Central memory CD8-positive, alpha-beta T cell (primary cell): ENCODE measurements around the gene STX17.
A peak's percentile ranks its signal among the peaks of the same experiment; 100 is the strongest.

Source experiments
- ATAC-seq: fragments of 150-1000 bp; cut with Tn5 transposase; replicated peaks from 2 replicates; pipeline ENCODE4 v1.10.0; 2022; ENCODE audit warnings: mild to moderate bottlenecking, moderate FRiP score, moderate number of reproducible peaks; ENCODE audit not compliant: poor library complexity, severe bottlenecking; ENCODE audit errors: extremely low read depth
- DNase-seq, 2 donors: peaks; one replicate each; pipeline ENCODE4 v3.0.0; 2021; ENCODE audit warnings: low spot score in 2 of 2
- H3K27ac Mint-ChIP-seq: one replicate; pipeline ENCODE4 v1.8.0; 2022; ENCODE audit warnings: low read depth, mild to moderate bottlenecking, moderate library complexity, mixed read lengths
- H3K27me3 Mint-ChIP-seq: one replicate; pipeline ENCODE4 v1.8.0; 2022; ENCODE audit warnings: mixed read lengths
- H3K36me3 Mint-ChIP-seq: one replicate; pipeline ENCODE4 v1.8.0; 2022; ENCODE audit warnings: mild to moderate bottlenecking, moderate library complexity, mixed read lengths; ENCODE audit not compliant: insufficient read depth
- H3K4me1 Mint-ChIP-seq: one replicate; pipeline ENCODE4 v1.8.0; 2022; ENCODE audit warnings: mixed read lengths
- H3K4me3 Mint-ChIP-seq: one replicate; pipeline ENCODE4 v1.8.0; 2022; ENCODE audit warnings: mild to moderate bottlenecking, moderate library complexity, mixed read lengths
- H3K9me3 Mint-ChIP-seq: one replicate; pipeline ENCODE4 v1.8.0; 2022; ENCODE audit warnings: mixed read lengths

Gene STX17

DNA sequence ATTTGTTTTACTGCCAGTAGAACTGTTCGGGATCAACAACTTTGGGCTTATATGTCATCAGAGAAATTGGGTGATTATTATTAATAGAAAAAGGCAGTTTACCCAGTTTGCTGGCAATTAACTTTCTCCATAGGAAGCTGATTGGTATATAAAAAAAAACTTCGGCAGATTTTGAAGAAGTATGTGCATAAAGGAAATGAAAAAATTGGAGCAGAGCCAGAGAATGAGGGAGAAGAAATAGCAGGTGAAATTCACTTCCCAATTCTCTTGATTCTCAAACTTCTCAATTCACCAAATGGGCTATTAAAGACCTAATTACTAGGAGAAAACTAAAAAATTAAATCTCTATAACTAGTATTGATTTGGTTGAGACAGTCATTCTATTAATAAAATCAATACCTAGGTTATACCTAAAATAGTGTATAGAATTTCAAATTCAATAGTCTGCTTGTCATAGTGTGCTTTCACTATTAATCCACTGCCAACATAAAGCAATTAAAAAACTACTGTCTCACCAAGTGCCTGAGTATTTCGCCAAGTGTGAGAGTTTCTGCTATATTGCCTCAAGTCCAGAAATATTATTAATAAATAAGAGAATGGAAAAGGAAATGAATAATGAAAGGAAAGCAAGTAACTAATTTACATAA lies 47.5 kb downstream of the STX17 start:
- Mint-ChIP-seq H3K36me3 (peaks cover 20% of the 10 kb centered on the region), H3K4me1 (peaks cover 9% of the 10 kb centered on the region), H3K27me3 (no peaks in the 10 kb centered on the region), H3K9me3 (no peaks in the 10 kb centered on the region), H3K4me3 (no peak overlapping the region), H3K27ac (peak overlapping the region; percentile 49)
- DNase-seq (no peak), ATAC-seq (no peak)

DNA sequence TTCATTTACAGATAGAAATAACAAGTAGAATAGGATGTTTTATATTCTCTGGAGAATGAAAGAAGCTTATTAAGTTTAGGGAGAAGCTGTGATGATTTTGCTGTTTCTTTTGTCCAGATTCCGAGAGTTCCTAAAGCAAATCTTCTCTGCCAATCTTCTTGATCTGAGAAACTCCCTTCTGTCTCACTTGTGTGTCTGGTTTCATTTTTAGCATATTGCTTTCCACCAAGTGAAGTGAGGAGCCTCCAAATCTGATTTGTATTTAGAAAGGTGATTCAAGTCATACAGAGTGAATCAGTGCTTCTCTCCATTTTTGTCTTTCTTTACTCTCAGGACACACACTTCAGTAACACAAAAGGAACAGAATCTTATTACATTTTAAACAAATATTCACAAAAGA lies 48.4 kb downstream of the STX17 start:
- H3K4me3 Mint-ChIP-seq = no peak overlapping the region
- H3K9me3 Mint-ChIP-seq = no peaks in the 10 kb centered on the region
- H3K36me3 Mint-ChIP-seq = peaks cover 22% of the 10 kb centered on the region
- ATAC-seq (no peak), DNase-seq (no peak)
- peak overlapping the region; percentile 49 for H3K27ac Mint-ChIP-seq
- H3K4me1 Mint-ChIP-seq = peaks cover 9% of the 10 kb centered on the region
- no peaks in the 10 kb centered on the region for H3K27me3 Mint-ChIP-seq

GRCh38 chr9:99955606-99956005 lies 49.2 kb downstream of the STX17 start:
- H3K36me3 Mint-ChIP-seq = peaks cover 19% of the 10 kb centered on the region
- no peaks in the 10 kb centered on the region for H3K9me3 Mint-ChIP-seq
- peaks cover 9% of the 10 kb centered on the region for H3K4me1 Mint-ChIP-seq
- H3K27me3 Mint-ChIP-seq = no peaks in the 10 kb centered on the region
- peak overlapping the region; percentile 49 for H3K27ac Mint-ChIP-seq
- DNase-seq (no peak), ATAC-seq (no peak)
- no peak overlapping the region for H3K4me3 Mint-ChIP-seq

DNA sequence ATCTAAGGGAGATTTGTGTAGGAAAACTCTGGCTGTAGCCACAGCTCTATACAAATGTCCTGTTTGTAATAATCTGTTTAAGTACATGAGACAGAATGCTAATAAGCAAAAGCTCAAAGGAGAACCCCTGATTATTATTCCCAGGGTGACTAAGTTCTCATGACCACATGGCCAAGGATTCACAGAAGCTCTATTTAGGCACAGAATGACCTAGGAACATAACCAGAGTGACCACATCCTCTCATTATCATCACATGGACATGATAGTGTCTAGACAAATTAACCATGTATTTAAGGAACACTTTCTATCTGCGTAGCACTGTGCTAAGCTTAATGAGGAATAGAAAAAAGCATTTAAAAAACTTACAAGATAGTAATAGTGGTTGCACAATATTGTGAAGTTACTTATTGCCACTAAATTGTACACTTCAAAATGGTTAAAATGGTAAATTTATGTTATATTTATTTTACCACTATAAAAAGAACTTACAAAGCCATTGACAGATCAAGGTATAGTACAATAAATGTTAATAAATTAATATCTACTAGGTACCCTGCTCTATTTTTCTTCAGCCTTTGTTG lies 56.3 kb downstream of the STX17 start:
- ATAC-seq = no peak

GRCh38 chr9:99964336-99964735 lies 57.9 kb downstream of the STX17 start:
- Mint-ChIP-seq H3K27ac (no peak overlapping the region), H3K36me3 (peaks cover 24% of the 10 kb centered on the region), H3K9me3 (no peaks in the 10 kb centered on the region), H3K4me3 (no peak overlapping the region), H3K4me1 (no peaks in the 10 kb centered on the region), H3K27me3 (no peaks in the 10 kb centered on the region)
- no peak for ATAC-seq
- DNase-seq = no peak

More for the DNA sequence above, 56.3 kb downstream of the STX17 start:
- no peaks in the 10 kb centered on the region for H3K27me3 Mint-ChIP-seq
- H3K4me3 Mint-ChIP-seq = no peak overlapping the region
- DNase-seq = no peak
- no peaks in the 10 kb centered on the region for H3K9me3 Mint-ChIP-seq
- H3K36me3 Mint-ChIP-seq = peaks cover 17% of the 10 kb centered on the region
- peaks cover 5% of the 10 kb centered on the region for H3K4me1 Mint-ChIP-seq
- no peak overlapping the region for H3K27ac Mint-ChIP-seq

GRCh38 chr9:99966001-99966400 lies 59.5 kb downstream of the STX17 start:
- Mint-ChIP-seq H3K4me1 (no peaks in the 10 kb centered on the region), H3K9me3 (no peaks in the 10 kb centered on the region), H3K4me3 (no peak overlapping the region), H3K27ac (no peak overlapping the region), H3K36me3 (peaks cover 24% of the 10 kb centered on the region), H3K27me3 (no peaks in the 10 kb centered on the region)
- DNase-seq (no peak), ATAC-seq (no peak)

- Mint-ChIP-seq H3K27me3 (no peaks in the 10 kb centered on the region), H3K27ac (no peak overlapping the region), H3K9me3 (no peaks in the 10 kb centered on the region), H3K4me1 (no peaks in the 10 kb centered on the region), H3K36me3 (peaks cover 24% of the 10 kb centered on the region), H3K4me3 (no peak overlapping the region)
- no peak for ATAC-seq
- no peak for DNase-seq
These were observed 60.3 kb downstream of the STX17 start for GRCh38 chr9:99966716-99967115.

DNA sequence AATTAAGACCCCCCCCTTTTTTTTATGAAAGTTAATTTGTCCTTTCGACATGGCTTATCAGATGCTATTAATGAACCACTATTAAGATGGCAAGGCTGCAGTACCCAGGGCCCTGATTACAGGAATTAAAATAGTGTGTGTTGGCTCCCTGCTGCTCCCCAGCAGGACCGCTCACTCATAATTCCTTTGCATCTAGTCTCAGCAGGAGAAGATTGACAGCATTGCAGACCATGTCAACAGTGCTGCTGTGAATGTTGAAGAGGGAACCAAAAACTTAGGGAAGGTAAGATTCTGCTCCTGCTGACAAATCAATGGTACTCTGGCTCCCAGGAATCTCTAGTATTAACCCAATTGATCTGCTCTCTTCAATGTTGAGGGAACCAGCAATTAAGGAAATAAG lies 61.0 kb downstream of the STX17 start:
- Mint-ChIP-seq H3K9me3 (no peaks in the 10 kb centered on the region), H3K4me3 (no peak overlapping the region), H3K27ac (no peak overlapping the region), H3K4me1 (no peaks in the 10 kb centered on the region), H3K27me3 (no peaks in the 10 kb centered on the region), H3K36me3 (peaks cover 24% of the 10 kb centered on the region)
- no peak for ATAC-seq
- DNase-seq = no peak

DNA sequence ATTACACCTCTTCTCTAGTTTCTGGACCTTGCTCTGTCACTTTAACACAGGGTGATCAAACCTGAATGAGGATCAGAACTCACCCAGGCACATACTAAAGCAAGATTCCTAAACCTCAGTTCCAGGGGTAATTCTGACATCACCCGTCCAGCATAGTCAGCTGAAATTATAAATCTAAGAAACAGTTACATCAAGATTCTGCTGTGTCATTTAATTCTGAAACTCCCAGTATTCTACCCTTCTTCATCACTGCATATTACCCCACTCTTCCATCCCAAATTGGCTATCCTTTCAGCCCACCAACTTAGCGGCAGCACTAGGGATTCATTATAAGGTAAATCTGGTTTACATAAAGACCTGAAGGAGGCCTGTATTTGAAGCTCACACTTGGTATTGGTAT lies 64.0 kb downstream of the STX17 start:
- no peak for DNase-seq

GRCh38 chr9:99971410-99971809 lies 65.0 kb downstream of the STX17 start:
- no peaks in the 10 kb centered on the region for H3K9me3 Mint-ChIP-seq
- no peak for DNase-seq
- no peak overlapping the region for H3K4me3 Mint-ChIP-seq
- no peaks in the 10 kb centered on the region for H3K4me1 Mint-ChIP-seq
- no peak for ATAC-seq
- no peak overlapping the region for H3K27ac Mint-ChIP-seq
- peaks cover 20% of the 10 kb centered on the region for H3K36me3 Mint-ChIP-seq
- no peaks in the 10 kb centered on the region for H3K27me3 Mint-ChIP-seq

More for the DNA sequence above, 64.0 kb downstream of the STX17 start:
- Mint-ChIP-seq H3K27me3 (no peaks in the 10 kb centered on the region), H3K4me3 (no peak overlapping the region), H3K36me3 (peaks cover 21% of the 10 kb centered on the region), H3K27ac (no peak overlapping the region), H3K9me3 (no peaks in the 10 kb centered on the region), H3K4me1 (no peaks in the 10 kb centered on the region)
- no peak for ATAC-seq

GRCh38 chr9:99973455-99973854 lies 67.0 kb downstream of the STX17 start:
- no peaks in the 10 kb centered on the region for H3K4me1 Mint-ChIP-seq

DNA sequence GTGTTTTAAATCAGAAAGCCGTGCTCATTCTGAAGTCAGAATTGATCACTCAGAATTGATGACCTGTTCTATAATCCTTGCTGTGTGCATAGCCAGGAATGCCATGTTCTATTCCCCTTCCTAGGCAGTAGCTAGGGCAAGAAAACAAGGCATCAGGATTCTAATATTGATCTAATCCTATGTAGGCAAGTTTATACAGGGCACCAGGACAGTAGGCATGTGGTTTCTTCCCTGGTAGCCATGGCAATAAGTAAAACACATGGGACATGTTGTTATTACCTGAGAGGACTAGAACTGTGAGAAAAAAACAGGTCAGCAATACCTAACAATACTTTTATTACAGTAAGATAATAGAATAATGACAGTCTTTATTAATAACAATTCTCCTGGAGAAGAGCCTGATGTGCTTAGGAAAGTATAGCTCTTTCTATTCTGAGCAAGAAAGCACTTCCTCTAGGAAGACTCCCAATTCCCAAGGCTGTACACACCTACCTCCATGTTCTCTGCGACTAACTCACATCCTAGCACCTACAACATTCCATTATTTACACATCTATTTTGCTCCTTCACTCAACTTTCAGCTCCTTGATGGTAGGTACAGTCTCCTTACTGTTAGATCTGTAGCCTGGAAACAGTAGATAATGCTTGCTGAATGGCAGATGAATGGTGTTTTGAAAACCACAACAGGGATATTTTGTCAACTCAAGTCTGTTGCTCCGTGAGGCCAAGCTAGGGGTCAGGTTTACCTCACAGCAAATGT lies 70.8 kb downstream of the STX17 start:
- Mint-ChIP-seq H3K4me1 (no peaks in the 10 kb centered on the region), H3K9me3 (no peaks in the 10 kb centered on the region), H3K4me3 (no peak overlapping the region), H3K27me3 (no peaks in the 10 kb centered on the region), H3K36me3 (peaks cover 10% of the 10 kb centered on the region), H3K27ac (no peak overlapping the region)
- no peak for DNase-seq
- ATAC-seq = no peak

More at GRCh38 chr9:99973455-99973854, 67.0 kb downstream of the STX17 start:
- no peak for ATAC-seq
- Mint-ChIP-seq H3K9me3 (no peaks in the 10 kb centered on the region), H3K36me3 (peaks cover 16% of the 10 kb centered on the region), H3K27me3 (no peaks in the 10 kb centered on the region), H3K27ac (no peak overlapping the region), H3K4me3 (no peak overlapping the region)
- DNase-seq = no peak

DNA sequence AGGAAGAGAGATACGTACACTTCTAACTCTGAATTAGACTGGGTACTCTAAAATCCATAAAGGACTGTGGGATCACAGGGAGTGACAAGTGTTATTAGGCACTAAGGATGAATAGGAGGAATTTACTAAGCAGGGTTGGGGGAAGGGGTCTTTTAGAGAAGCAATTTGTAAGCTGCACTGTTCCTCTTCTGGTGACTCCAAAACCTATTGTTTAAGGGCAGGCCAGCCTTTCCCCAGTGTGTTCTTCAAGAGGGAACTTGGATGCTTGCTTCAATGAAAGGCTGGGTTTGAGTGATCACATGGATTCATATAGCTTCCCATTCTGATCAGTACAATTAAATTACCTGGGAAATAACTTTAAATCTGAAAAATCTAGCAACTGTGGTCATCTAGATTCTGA lies 71.8 kb downstream of the STX17 start:
- no peaks in the 10 kb centered on the region for H3K4me1 Mint-ChIP-seq
- H3K4me3 Mint-ChIP-seq = no peak overlapping the region
- DNase-seq (no peak), ATAC-seq (no peak)
- H3K36me3 Mint-ChIP-seq = peaks cover 10% of the 10 kb centered on the region
- no peaks in the 10 kb centered on the region for H3K27me3 Mint-ChIP-seq
- H3K27ac Mint-ChIP-seq = peak overlapping the region; percentile 54
- H3K9me3 Mint-ChIP-seq = no peaks in the 10 kb centered on the region
